ENCODE data around the gene ZBBX. TPM values are rescaled to one million over a fixed set of nuclear protein-coding genes. Genes with fewer than 3 reads are reported as not detected.

Gene ZBBX
- polyA plus RNA-seq, 1 donor from 2014 or later: 2.7 TPM

DNA sequence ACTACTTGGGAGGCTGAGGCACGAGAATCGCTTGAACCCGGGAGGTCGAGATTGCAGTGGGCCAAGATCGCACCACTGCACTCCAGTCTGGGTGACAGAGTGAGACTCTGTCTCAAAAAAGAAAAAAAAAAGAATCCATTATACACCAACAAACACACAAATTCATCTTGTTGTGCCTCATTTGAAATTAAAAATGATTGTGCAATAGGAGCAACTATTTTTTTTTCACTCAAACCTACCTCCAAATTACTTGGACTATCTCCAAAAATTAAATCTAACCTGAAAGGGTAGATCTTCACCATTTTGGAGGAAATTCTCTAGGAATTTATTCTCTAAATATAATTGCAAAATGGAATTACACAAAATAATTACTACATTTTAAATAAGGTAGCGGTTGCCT, 4.6 kb downstream of the ZBBX start:
- no peaks in the 10 kb centered on the region for H4K20me1 ChIP-seq (ENCODE audit: insufficient read depth)
- no peak overlapping the region for H2AFZ ChIP-seq (ENCODE audit: low read depth, low read length)
- TF ChIP-seq SMC3 (conservative IDR thresholded peaks at IDR 0.05; ENCODE audit: poor library complexity) (no peak), RAD21 (conservative IDR thresholded peaks at IDR 0.05) (no peak), TAF1 (IDR thresholded peaks at IDR 0.05; ENCODE audit: low read depth) (no peak), EZH2 (IDR thresholded peaks at IDR 0.05; ENCODE audit: borderline replicate concordance, insufficient read depth, low read length, poor library complexity, severe bottlenecking) (no peak)
- TF ChIP-seq, protein P1, sequence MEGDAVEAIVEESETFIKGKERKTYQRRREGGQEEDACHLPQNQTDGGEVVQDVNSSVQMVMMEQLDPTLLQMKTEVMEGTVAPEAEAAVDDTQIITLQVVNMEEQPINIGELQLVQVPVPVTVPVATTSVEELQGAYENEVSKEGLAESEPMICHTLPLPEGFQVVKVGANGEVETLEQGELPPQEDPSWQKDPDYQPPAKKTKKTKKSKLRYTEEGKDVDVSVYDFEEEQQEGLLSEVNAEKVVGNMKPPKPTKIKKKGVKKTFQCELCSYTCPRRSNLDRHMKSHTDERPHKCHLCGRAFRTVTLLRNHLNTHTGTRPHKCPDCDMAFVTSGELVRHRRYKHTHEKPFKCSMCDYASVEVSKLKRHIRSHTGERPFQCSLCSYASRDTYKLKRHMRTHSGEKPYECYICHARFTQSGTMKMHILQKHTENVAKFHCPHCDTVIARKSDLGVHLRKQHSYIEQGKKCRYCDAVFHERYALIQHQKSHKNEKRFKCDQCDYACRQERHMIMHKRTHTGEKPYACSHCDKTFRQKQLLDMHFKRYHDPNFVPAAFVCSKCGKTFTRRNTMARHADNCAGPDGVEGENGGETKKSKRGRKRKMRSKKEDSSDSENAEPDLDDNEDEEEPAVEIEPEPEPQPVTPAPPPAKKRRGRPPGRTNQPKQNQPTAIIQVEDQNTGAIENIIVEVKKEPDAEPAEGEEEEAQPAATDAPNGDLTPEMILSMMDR (IDR thresholded peaks at IDR 0.05; ENCODE audit: poor library complexity, severe bottlenecking): no peak
- no peak overlapping the region for H3K4me3 ChIP-seq (ENCODE audit: low read length)
- H3K9ac ChIP-seq (ENCODE audit: low read length): no peak overlapping the region
- H3K27ac ChIP-seq (ENCODE audit: low read length): no peak overlapping the region
- no peaks in the 10 kb centered on the region for H3K9me2 ChIP-seq (ENCODE audit: insufficient read depth, low read length)
- no peak overlapping the region for H3K4me2 ChIP-seq (ENCODE audit: low read length)
- no peaks in the 10 kb centered on the region for H3K79me2 ChIP-seq (replicated peaks; ENCODE audit: insufficient read depth, low read length)
- H3F3A ChIP-seq (ENCODE audit: insufficient read depth, low read length, poor library complexity, severe bottlenecking): no peaks in the 10 kb centered on the region
- no peaks in the 10 kb centered on the region for H3K9me3 ChIP-seq (ENCODE audit: low read length)
- H3K36me3 ChIP-seq (ENCODE audit: insufficient read depth, low read length): no peaks in the 10 kb centered on the region
- H3K27me3 ChIP-seq (ENCODE audit: insufficient read depth, low read depth, low read length): no peaks in the 10 kb centered on the region

DNA sequence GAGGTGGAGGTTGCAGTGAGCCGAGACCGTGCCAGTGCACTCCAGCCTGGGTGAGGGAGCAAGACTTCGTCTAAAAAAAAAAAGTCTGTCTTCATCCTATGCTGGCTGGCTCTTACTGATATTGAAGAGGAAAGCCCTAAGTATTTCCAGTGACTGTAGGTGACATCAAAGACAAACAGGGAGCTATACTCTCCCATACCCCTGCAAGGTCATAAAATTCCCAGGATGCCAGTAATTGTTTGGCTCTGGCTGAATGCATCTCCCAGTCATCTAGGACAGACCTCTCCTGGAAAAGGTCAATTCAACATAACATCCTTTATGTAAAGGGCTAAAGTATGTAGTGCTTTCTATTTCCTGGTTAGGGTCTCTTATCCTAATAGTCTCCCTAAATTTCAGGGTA, 8.0 kb downstream of the ZBBX start:
- Histone ChIP-seq H3K36me3 (ENCODE audit: insufficient read depth, low read length) (no peaks in the 10 kb centered on the region), H2AFZ (ENCODE audit: low read depth, low read length) (no peak overlapping the region), H3F3A (ENCODE audit: insufficient read depth, low read length, poor library complexity, severe bottlenecking) (no peaks in the 10 kb centered on the region), H3K4me2 (ENCODE audit: low read length) (no peak overlapping the region), H3K4me3 (ENCODE audit: low read length) (no peak overlapping the region), H3K79me2 (replicated peaks; ENCODE audit: insufficient read depth, low read length) (no peaks in the 10 kb centered on the region), H3K9me2 (ENCODE audit: insufficient read depth, low read length) (no peaks in the 10 kb centered on the region), H3K27me3 (ENCODE audit: insufficient read depth, low read depth, low read length) (no peaks in the 10 kb centered on the region), H3K9ac (ENCODE audit: low read length) (no peak overlapping the region), H3K9me3 (ENCODE audit: low read length) (no peaks in the 10 kb centered on the region), H3K27ac (ENCODE audit: low read length) (no peak overlapping the region), H4K20me1 (ENCODE audit: insufficient read depth) (no peaks in the 10 kb centered on the region)
- TF ChIP-seq SMC3 (conservative IDR thresholded peaks at IDR 0.05; ENCODE audit: poor library complexity) (no peak), MXI1 (conservative IDR thresholded peaks at IDR 0.05; ENCODE audit: poor library complexity, severe bottlenecking) (no peak), RAD21 (conservative IDR thresholded peaks at IDR 0.05) (no peak), EZH2 (IDR thresholded peaks at IDR 0.05; ENCODE audit: borderline replicate concordance, insufficient read depth, low read length, poor library complexity, severe bottlenecking) (no peak), POLR2AphosphoS5 (IDR thresholded peaks at IDR 0.05) (no peak), EP300 (conservative IDR thresholded peaks at IDR 0.05; ENCODE audit: poor library complexity, severe bottlenecking) (no peak), TAF1 (IDR thresholded peaks at IDR 0.05; ENCODE audit: low read depth) (no peak)
- TF ChIP-seq, protein P1 (IDR thresholded peaks at IDR 0.05; ENCODE audit: poor library complexity, severe bottlenecking): no peak
- TF ChIP-seq, protein P2, sequence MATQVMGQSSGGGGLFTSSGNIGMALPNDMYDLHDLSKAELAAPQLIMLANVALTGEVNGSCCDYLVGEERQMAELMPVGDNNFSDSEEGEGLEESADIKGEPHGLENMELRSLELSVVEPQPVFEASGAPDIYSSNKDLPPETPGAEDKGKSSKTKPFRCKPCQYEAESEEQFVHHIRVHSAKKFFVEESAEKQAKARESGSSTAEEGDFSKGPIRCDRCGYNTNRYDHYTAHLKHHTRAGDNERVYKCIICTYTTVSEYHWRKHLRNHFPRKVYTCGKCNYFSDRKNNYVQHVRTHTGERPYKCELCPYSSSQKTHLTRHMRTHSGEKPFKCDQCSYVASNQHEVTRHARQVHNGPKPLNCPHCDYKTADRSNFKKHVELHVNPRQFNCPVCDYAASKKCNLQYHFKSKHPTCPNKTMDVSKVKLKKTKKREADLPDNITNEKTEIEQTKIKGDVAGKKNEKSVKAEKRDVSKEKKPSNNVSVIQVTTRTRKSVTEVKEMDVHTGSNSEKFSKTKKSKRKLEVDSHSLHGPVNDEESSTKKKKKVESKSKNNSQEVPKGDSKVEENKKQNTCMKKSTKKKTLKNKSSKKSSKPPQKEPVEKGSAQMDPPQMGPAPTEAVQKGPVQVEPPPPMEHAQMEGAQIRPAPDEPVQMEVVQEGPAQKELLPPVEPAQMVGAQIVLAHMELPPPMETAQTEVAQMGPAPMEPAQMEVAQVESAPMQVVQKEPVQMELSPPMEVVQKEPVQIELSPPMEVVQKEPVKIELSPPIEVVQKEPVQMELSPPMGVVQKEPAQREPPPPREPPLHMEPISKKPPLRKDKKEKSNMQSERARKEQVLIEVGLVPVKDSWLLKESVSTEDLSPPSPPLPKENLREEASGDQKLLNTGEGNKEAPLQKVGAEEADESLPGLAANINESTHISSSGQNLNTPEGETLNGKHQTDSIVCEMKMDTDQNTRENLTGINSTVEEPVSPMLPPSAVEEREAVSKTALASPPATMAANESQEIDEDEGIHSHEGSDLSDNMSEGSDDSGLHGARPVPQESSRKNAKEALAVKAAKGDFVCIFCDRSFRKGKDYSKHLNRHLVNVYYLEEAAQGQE (IDR thresholded peaks at IDR 0.05; ENCODE audit: borderline replicate concordance): no peak
